ENCODE data around the gene SNCB.

SNCB gene

DNA sequence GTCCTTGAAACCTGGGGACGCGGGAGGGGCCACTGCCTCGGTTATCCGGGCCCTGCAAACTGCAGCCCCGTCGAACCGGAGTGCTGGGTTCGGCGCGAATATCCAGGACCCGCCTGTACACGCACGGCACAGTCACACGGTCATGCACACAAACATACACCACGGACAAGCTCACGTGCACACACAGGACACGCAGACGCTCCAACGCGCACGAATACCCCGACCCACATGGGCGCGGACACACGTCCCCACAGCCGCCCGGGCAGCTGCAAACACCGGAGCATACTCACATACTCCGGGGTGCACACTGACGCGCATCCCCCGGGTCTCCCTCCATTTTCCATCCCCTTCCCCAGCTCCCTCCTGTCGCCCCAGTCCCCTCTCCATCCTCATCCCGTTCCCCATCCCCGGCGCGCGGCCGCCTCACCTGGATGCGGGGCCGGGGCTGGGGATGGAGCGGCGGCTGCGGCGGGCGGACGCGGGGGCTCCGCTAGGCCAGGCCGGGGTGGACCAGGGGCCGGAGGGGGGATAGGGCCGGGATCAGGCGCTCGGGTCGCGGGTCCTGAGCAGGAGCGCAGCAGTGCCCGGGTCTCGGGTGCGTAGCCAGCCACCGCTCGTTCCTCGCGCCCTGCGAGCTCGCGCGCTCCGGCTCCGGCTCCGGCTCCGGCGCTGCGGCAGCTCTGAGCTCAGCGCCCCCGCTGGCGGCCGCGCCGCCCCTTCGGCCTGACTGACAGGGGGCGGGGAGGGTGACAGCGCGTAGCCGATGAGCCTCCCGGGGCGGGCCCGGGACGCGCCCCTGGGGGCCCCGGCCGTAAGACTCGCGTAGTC, at the start of gene SNCB, which contains the start of gene EIF4E1B:
Gene SNCB, minus strand, starts transcription at position 682 of the 828 bp plus-strand sequence. CDS start 880 bp downstream, outside the sequence.
Gene EIF4E1B, plus strand, starts transcription at position 823 of the 828 bp plus-strand sequence. CDS start 12,113 bp downstream, outside the sequence.
- no peak for DNase-seq (ENCODE audit: low read depth)

DNA sequence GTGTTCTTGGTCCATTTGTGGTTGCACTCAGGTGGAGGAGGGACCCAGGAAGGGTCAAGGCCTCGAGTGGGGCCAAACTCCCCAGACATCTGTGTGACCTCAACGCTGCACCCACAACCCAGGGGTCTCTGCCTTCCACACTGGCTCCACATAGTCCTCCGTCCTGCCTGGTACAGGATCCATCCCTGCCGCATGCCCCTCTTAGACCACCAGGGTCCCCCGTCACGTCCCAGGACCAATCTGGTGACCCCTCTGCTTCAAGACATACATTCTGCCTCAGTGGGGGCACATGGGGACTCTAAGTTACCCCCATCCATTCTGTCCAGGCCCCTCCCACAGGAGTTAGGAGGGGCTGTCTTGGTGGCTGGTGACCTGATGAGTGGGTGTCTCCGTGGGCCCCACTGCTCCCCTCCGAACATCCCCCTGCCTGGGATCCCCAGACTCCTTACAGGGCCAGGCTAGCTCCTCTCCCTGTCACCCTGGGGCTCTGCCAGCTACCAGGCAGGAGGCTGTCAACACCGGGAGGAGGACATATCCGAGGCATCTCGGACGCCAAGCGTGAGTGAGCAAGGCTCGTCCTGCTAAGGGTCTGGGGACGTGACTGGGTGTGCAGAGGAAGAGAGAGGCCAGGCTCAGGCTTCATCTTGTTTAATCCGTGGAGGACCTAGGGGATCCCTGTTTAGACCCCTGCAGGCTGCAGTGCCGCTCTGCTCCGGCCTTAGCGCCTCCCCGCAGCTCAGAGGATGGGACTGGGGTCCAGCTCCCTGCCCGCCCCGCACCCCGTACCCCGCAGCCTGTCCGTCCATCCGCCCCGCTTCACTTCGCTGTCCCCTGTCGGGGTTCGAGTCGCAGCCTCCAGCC, 49.3 kb upstream of the SNCB start:
- no peak for DNase-seq (ENCODE audit: low read depth)

DNA sequence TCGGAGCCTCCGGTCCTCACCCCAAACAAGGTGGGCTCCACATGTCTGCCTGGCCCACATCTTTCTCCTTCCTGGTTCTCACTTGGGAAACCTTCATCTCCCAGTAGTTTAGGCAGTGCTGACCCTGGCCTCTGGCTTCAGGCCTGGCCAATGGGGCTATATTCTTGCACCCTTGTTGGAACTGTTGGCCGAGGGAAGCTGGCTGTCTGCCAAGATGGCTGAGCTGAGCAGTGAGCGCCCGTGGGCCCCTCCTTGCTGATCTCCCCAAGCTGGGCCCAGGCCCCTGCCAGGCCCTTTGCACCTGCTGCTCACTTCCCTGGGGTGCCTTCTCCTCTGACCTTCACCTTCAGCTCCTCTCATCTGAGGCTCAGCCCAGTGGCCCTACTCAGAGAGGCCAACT, 48.2 kb upstream of the SNCB start:
- DNase-seq (ENCODE audit: low read depth), result no peak

DNA sequence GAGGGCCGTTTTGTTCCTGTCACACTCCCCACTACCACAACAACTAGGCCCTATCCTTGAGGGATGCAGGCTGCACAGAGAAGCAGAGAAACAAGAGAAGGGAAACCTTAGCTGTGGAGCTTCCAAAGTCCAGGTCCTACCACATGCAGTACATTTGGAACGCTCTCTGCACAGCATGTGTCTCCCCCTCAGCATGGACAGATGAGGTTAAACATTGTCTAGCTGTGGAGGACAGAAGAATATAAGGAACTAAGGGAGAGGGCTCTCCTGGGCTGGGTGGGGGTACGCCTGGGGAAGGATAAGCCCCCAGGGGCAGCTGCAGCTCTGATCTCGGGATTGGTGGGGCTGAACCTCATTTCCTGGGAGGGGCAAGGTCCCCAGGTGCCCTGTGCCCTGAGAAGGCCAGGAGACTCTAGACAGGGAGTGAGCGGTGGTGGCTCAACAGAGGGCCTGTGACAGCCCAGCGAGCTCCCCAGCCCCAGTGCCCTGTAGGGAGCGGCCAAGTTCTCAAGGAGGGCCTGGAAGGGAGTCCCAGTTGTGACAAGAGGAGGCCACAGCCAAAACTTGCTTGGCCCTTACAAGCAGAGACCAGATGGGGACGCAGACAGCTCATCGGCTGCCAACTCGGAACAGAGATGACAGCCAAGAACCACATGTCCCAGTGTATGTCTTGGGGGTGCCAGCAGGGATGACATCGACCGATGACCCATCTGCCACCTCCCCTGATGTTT, 47.0 kb upstream of the SNCB start:
- no peak for DNase-seq (ENCODE audit: low read depth)

DNA sequence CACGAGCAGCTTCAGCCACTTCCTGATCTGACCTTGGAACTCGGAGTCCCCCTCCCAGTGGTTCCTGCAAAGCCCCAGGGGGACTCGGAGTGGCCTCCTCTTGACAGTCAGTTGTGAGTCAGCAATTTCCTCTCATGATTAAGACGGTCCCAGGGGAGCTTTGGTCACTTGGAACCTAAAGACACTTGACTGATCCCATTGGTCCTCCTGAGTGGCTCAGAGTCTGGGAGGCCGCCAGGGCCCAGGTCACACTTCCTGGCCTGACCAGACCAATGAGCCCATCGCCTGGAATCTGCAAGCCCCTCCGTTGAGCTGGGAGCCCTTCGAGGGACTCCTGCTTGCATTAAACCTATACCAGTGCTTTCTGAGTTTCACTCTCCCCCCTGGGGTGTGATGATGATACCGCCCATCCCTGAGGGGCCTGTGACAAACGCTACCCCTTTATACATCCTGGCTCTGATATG, 46.1 kb upstream of the SNCB start:
- no peak for DNase-seq (ENCODE audit: low read depth)

DNA sequence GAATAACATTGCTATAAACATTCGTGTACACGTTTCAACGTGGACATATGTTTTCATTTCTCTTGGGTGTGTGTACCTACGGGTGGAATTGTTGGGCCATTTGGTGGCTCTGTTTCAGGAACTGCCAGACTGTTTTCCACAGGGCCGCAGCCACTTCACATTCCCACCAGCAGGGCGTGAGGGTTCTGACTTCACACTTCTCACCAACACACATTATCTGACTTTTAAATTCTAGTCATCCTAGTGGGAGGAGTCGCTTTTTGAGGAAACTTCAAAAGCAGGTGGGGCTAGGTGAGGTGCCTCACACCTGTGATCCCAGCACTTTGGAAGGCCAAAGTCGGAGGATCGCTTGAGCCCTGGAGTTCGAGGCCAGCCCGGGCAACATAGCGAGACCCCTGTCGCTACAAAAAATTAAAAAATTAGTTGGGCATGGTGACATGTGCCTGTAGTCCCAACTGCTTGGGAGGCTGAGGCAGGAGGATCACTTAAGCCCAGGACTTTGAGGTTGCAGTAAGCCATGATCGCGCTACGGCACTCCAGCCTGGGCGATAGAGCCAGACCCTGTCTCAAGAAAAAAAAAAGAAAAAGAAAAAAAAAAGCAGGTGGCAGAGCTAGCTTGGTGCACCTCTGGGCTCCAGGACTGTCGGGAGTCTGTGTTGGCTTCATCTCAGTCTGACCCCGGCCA, 45.5 kb upstream of the SNCB start:
- DNase-seq (ENCODE audit: low read depth), result no peak

DNA sequence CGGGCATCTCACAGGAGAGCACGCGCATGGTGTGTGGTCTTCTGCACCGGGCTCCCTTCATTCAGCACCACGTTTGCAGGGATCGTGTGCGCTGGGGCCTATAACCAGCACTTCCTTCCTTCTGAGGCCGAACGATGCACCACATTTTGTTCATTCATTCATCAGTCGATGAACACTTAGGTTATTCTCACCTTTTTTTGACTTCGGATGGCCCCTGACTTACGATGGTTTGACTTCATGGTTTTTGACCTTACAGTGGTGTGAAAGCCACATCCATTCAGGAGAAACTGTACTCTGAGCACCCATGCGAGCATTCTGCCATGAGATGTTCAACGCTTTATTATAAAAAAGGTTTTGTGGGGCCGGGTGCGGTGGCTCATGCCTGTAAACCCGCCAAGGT, 44.5 kb upstream of the SNCB start:
- no peak for DNase-seq (ENCODE audit: low read depth)

DNA sequence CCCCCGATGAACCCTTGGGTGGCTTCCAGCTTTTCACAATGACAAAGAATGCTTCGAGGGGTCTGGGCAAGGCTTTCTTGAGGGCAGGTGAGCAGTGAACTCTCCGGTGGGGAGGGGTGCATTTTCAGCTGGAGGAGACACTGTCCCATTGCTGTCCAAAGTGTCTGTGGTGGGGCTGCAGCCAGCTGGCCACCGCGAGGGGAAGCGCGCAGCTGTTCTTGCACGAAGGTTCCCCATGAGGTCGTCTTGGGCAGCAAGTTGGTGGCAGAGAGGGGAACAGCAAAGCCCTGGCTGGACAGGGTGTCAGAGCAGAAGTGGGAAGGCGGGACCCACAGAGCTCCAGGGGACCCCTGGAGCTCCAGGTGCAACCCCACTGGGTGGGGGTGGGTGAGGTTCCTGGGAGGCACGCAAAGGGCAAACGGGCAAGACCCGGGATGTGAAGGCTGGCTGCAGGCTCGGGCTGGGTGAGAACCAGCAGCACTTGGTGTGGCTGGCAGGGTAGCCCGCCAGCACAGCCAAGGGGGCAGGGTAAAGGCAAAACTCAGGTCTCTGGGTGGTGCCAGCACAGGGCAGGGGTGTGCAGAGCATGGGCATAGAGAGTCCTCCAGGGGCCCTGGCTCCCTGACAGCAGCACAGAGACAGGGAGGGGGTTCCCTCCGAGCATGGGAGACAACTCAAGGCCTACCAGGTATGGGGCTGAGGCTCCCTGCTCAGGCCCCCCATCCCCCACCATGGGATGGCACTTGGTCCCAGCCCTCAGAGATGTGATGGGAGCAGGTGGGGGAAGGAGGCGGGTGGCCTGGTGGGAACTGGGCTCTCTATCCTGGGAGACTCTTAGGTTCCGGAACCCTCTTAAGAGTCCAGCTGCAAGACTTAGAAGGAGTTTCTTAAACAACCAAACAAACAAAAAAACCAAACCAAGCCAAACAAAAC, 43.6 kb upstream of the SNCB start:
- DNase-seq (ENCODE audit: low read depth), result no peak

DNA sequence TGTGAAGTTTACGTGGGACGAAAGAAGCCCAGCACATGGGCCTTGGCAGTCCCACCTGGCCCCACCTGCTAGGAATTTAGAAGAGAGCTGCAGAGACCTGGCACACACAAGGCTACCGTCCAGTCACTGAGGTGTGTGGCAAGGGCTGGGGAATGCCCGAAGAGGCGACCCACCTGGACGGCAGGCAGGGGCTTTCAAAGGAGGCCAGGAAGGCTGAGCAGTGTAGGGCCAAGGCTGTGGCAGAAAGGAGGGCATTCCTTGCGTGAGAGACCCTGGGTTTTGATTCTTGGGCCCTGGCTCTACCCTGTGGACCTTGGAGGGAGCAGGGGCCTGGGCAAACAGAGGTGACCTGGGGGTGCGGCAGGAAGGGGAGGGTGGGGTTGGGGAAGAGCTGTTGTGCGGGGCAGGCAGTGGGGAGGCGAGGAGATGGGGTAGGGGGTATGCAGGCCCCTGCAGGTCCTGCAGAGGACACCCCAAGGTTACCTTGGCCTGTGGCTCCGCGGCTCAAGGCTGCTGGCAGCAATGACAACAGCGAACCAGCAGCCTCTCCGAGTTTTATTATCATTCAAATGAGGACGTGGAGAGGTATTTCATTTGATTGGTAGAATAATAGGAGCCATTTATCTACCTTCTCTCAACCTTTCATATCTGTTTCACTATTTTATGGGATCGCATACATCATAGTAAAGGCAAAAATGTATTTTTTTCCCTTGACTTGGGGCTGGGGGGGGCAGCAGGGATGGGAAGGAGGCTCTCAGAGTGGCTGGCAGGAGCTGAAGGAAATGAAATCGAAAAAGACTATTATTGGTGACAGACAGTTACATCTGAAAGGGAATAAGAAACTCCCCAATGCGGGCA, 41.8 kb upstream of the SNCB start:
- DNase-seq (ENCODE audit: low read depth), result no peak

DNA sequence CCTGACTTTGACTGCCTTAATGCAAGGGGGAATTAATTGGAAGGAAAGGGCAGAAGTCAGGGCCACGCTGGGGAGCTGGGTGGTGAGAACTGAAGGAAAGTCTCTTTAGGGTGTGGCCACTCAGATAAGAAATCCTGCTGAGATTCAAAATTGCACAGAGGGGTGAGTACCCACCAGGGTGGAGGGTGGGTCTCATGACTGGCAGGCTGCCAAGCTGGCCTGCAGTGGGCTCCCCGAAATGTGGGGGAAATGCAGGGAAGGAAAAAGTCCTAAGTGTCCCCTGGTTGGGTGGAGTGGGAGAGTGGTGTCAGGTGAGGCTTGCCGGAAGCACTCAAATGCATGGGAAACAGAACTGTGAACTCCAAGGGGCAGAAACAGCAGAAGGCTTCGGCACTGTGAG, 41.1 kb upstream of the SNCB start:
- DNase-seq (ENCODE audit: low read depth), result no peak

DNA sequence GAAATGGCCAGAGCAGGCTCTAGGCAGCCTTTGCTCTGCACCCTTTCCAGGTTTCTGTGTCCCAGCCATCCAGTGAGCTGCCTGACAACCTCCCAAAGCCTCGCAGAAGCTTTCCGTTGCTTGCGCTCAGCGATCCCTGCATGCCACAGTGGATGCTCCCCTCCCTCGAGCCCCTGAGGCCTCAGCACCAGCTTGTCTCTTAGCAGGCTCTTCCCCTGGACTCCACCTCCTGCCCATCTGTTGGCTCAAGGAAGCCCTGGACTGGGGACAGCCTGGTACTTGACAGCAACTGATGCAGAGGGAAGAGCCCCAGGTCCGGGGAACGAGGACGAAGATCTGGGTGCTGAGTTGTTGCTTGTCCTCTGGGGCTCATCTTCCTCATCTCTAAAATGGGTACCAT, 40.1 kb upstream of the SNCB start:
- no peak for DNase-seq (ENCODE audit: low read depth)

DNA sequence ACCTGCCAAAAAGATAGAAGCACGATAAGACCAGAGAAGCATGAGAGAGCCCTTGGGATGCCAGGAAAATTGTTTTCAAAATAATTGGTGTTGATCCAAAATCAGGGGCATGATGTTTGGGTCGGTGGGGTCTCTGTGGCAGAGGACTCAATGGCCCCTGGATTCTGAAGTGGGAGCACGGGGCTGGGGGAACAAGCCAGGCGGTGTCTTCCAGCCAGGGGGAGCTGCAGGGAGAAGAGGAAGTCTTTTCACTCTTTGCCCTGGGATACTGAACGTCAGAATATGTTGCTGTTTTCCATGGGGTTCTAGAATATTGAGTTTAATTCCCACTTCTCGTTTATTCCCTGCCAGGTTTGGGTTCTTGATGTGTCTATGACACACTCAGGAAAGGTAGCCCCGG, 37.3 kb upstream of the SNCB start:
- DNase-seq (ENCODE audit: low read depth), result no peak

DNA sequence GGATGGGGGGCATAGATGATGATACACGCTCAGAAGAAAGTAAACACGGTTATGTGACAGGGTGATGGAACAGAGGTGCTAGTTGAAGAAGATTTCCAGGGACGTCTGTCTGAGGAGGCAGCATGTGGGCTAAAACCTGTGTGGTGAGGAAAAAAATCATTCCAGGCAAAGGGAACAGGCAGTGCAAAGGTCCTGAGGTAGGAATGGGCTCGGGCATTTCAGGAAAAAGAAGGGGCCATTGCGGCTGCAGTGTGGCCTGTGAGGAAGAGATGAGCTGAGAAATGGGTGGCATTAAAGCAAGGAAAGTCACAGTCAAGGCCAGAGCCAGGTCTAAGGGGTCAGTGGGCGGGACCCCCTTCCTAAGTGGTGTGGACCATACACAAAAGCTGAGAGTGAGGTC, 35.2 kb upstream of the SNCB start:
- DNase-seq (ENCODE audit: low read depth), result no peak

DNA sequence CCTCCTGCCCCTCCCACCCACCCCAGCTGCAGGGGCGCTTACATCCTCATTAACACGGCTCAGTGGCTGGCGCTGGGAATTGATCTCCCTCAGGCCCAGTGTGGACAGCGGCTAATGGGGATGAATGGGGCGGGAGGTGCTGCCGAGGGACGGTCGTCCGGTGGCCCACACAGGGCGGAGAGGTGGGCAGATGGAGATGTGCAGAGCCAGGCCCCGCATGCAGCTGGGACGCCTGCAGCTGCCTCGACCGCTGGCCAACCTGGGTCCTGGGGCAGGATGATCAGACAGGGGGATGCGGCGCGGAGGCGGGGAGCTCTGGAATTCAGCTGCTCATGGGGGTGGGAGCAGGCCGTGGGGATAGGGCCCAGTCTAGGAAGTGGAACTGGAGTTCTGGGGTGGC, 34.6 kb upstream of the SNCB start:
- DNase-seq (ENCODE audit: low read depth), result no peak

DNA sequence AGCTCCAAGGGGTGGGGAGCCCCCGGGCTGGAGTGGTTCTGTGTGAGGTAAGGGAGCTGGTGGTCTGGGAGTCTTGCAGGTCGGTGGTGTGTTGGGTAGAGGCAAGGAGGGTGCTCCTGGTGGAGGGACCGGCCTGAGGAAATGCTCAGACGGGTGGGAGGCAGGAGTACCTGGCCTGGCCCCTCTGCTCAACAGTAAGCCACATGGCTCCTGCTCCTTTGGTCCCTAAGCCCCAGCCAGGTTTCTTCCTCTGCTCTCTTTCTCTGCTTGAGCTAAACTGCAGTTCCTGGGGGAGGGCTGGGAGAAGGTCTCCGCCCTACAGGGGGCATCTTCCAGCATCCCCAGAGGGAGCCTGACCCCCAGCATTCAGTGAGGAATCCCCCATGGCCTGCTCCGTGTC, 34.1 kb upstream of the SNCB start:
- no peak for DNase-seq (ENCODE audit: low read depth)

DNA sequence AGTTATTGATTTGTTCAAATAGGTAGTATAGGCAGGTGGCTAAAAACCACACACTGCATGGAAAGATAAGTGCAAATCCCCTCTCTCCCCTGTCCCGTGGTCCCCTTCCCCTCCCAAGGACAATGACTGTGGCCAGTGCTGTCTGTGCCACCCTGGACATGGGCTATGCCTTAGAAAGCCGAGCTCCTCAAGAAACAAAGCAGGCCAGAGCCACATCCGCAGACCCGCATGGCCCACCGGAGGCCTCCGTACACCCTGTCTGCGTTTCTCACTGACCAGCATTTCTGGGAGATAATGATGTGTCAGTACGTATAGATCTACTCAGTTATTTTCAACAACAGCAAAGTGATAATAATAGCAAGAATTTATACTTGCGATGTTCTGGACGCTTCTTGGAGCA, 33.2 kb upstream of the SNCB start:
- DNase-seq (ENCODE audit: low read depth), result no peak

DNA sequence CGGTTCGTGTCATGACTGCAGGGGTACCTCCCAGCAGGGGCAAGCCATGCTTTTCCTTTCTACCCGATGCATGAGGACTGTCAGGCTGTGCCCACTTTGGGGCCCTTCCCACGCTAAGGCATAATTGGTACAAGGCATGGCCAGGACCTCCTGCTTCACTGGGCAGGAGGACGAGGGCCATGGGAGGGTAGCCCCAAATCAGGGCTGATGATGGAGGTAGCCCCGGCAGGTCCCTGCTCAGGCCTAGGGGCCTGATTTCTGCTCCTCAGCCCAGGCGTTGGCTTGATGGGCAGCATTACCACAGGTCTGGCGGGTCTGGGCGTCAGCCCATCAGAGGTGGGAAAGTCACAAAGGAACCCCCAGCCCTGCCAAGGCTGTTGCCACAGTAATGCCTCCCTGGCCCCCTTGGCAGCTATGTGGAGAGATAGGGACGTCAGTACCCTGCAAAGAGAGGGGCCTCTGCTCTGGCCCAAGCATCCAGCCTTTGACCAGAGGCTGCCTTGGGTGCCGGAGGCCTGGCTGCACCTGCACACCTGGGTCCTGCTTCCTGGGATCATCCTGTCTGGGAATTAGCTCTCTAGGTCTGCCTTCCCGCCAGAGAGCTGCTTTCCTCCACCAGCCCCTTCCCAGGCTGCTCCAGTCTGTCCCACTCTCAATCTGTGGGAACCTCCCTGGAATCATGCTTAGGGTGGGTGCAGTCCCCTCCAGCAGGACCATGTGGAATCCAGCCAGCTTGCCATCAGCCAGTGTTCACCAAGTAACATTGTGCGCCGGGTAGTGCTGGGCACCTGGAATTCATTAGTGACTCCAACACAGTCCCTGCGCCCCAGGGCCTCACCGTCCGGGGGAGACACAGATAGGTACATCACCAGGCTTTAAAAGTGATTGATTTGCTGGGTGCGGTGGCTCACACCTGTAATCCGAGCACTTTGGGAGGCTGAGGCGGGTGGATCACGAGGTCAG, 32.3 kb upstream of the SNCB start:
- DNase-seq (ENCODE audit: low read depth), result no peak

DNA sequence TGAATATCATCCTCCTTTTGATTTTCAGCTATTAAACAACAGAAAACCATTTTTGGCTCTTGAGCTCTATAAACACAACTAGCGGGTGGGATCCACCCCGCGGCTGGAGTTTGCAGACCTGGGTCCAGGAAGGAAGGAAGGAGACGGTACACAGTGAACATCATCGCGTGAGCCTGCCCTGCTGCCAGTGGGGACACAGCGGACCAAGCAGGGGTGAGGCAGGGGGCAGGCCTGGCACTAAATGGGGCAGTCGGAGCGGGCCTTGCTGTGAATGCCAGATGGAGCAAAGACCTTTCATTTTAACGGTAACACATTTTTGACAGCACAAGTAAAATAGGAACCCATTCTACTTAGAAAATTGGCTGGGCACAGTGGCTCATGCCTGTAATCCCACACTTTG, 31.3 kb upstream of the SNCB start:
- no peak for DNase-seq (ENCODE audit: low read depth)
